ENCODE results near the gene CNRIP1.

CNRIP1 gene
- 0 reads per million in 3 donors for total RNA-seq

- Histone ChIP-seq H3K4me3 (ENCODE audit: insufficient read depth, low read depth, low read length, poor library complexity, severe bottlenecking) (peak within 1 kb of the TSS; percentile 23), H3K9me3 (ENCODE audit: control insufficient read depth, low read length) (no peaks in the 10 kb centered on the region), H3K4me1 (ENCODE audit: control insufficient read depth, insufficient read depth, low read length, poor library complexity, severe bottlenecking) (peaks cover 10% of the 10 kb centered on the region), H3K27ac (ENCODE audit: insufficient read depth, low read length, poor library complexity, severe bottlenecking) (no peak within 1 kb of the TSS), H3K36me3 (ENCODE audit: control insufficient read depth, insufficient read depth, low read length) (no peaks in the 10 kb centered on the region), H3K27me3 (replicated peaks; ENCODE audit: control insufficient read depth, insufficient read depth, low read length, poor library complexity, severe bottlenecking) (peaks cover 18% of the 10 kb centered on the region)
- no peak for DNase-seq
Measured at GRCh38 chr2:68319398-68320117, at the start of gene CNRIP1. Gene CNRIP1 (minus strand): TSS chr2:68319949. CDS start chr2:68319400, 549 bp downstream.

- Histone ChIP-seq H3K4me1 (ENCODE audit: control insufficient read depth, insufficient read depth, low read length, poor library complexity, severe bottlenecking) (no peaks in the 10 kb centered on the region), H3K36me3 (ENCODE audit: control insufficient read depth, insufficient read depth, low read length) (no peaks in the 10 kb centered on the region), H3K9me3 (ENCODE audit: control insufficient read depth, low read length) (no peaks in the 10 kb centered on the region), H3K4me3 (ENCODE audit: insufficient read depth, low read depth, low read length, poor library complexity, severe bottlenecking) (no peak overlapping the region), H3K27me3 (replicated peaks; ENCODE audit: control insufficient read depth, insufficient read depth, low read length, poor library complexity, severe bottlenecking) (no peaks in the 10 kb centered on the region), H3K27ac (ENCODE audit: insufficient read depth, low read length, poor library complexity, severe bottlenecking) (no peak overlapping the region)
- no peak for DNase-seq
Measured at GRCh38 chr2:68369337-68369734, 49.6 kb upstream of the CNRIP1 start.

- DNase-seq: no peak
Measured at GRCh38 chr2:68368654-68369336, 49.0 kb upstream of the CNRIP1 start.

GRCh38 chr2:68367953-68368653 is 48.4 kb upstream of the CNRIP1 start:
- Histone ChIP-seq H3K4me3 (ENCODE audit: insufficient read depth, low read depth, low read length, poor library complexity, severe bottlenecking) (no peak overlapping the region), H3K36me3 (ENCODE audit: control insufficient read depth, insufficient read depth, low read length) (no peaks in the 10 kb centered on the region), H3K9me3 (ENCODE audit: control insufficient read depth, low read length) (no peaks in the 10 kb centered on the region), H3K27ac (ENCODE audit: insufficient read depth, low read length, poor library complexity, severe bottlenecking) (no peak overlapping the region), H3K27me3 (replicated peaks; ENCODE audit: control insufficient read depth, insufficient read depth, low read length, poor library complexity, severe bottlenecking) (no peaks in the 10 kb centered on the region), H3K4me1 (ENCODE audit: control insufficient read depth, insufficient read depth, low read length, poor library complexity, severe bottlenecking) (no peaks in the 10 kb centered on the region)
- no peak for DNase-seq

More at GRCh38 chr2:68368654-68369336, 49.0 kb upstream of the CNRIP1 start:
- H3K9me3 ChIP-seq (ENCODE audit: control insufficient read depth, low read length): no peaks in the 10 kb centered on the region
- no peak overlapping the region for H3K4me3 ChIP-seq (ENCODE audit: insufficient read depth, low read depth, low read length, poor library complexity, severe bottlenecking)
- no peak overlapping the region for H3K27ac ChIP-seq (ENCODE audit: insufficient read depth, low read length, poor library complexity, severe bottlenecking)
- H3K27me3 ChIP-seq (replicated peaks; ENCODE audit: control insufficient read depth, insufficient read depth, low read length, poor library complexity, severe bottlenecking): no peaks in the 10 kb centered on the region
- H3K36me3 ChIP-seq (ENCODE audit: control insufficient read depth, insufficient read depth, low read length): no peaks in the 10 kb centered on the region
- H3K4me1 ChIP-seq (ENCODE audit: control insufficient read depth, insufficient read depth, low read length, poor library complexity, severe bottlenecking): no peaks in the 10 kb centered on the region

GRCh38 chr2:68366083-68366560 is 46.4 kb upstream of the CNRIP1 start:
- Histone ChIP-seq H3K4me1 (ENCODE audit: control insufficient read depth, insufficient read depth, low read length, poor library complexity, severe bottlenecking) (no peaks in the 10 kb centered on the region), H3K27me3 (replicated peaks; ENCODE audit: control insufficient read depth, insufficient read depth, low read length, poor library complexity, severe bottlenecking) (no peaks in the 10 kb centered on the region), H3K36me3 (ENCODE audit: control insufficient read depth, insufficient read depth, low read length) (no peaks in the 10 kb centered on the region), H3K9me3 (ENCODE audit: control insufficient read depth, low read length) (no peaks in the 10 kb centered on the region), H3K4me3 (ENCODE audit: insufficient read depth, low read depth, low read length, poor library complexity, severe bottlenecking) (no peak overlapping the region), H3K27ac (ENCODE audit: insufficient read depth, low read length, poor library complexity, severe bottlenecking) (no peak overlapping the region)
- DNase-seq: no peak

GRCh38 chr2:68365087-68365486 is 45.3 kb upstream of the CNRIP1 start, which contains the start of gene PLEK:
Gene PLEK (plus strand): TSS chr2:68365282. CDS start chr2:68365352, 70 bp downstream.
- no peaks in the 10 kb centered on the region for H3K36me3 ChIP-seq (ENCODE audit: control insufficient read depth, insufficient read depth, low read length)
- H3K4me3 ChIP-seq (ENCODE audit: insufficient read depth, low read depth, low read length, poor library complexity, severe bottlenecking): no peak within 1 kb of the TSS
- H3K4me1 ChIP-seq (ENCODE audit: control insufficient read depth, insufficient read depth, low read length, poor library complexity, severe bottlenecking): no peaks in the 10 kb centered on the region
- H3K27me3 ChIP-seq (replicated peaks; ENCODE audit: control insufficient read depth, insufficient read depth, low read length, poor library complexity, severe bottlenecking): no peaks in the 10 kb centered on the region
- H3K9me3 ChIP-seq (ENCODE audit: control insufficient read depth, low read length): no peaks in the 10 kb centered on the region
- no peak for DNase-seq
- H3K27ac ChIP-seq (ENCODE audit: insufficient read depth, low read length, poor library complexity, severe bottlenecking): no peak within 1 kb of the TSS

- DNase-seq: no peak
- H3K9me3 ChIP-seq (ENCODE audit: control insufficient read depth, low read length): no peaks in the 10 kb centered on the region
- no peak overlapping the region for H3K4me3 ChIP-seq (ENCODE audit: insufficient read depth, low read depth, low read length, poor library complexity, severe bottlenecking)
- no peaks in the 10 kb centered on the region for H3K36me3 ChIP-seq (ENCODE audit: control insufficient read depth, insufficient read depth, low read length)
- no peaks in the 10 kb centered on the region for H3K4me1 ChIP-seq (ENCODE audit: control insufficient read depth, insufficient read depth, low read length, poor library complexity, severe bottlenecking)
- no peaks in the 10 kb centered on the region for H3K27me3 ChIP-seq (replicated peaks; ENCODE audit: control insufficient read depth, insufficient read depth, low read length, poor library complexity, severe bottlenecking)
- no peak overlapping the region for H3K27ac ChIP-seq (ENCODE audit: insufficient read depth, low read length, poor library complexity, severe bottlenecking)
Measured at GRCh38 chr2:68363721-68364120, 44.0 kb upstream of the CNRIP1 start.

- Histone ChIP-seq H3K9me3 (ENCODE audit: control insufficient read depth, low read length) (no peaks in the 10 kb centered on the region), H3K4me3 (ENCODE audit: insufficient read depth, low read depth, low read length, poor library complexity, severe bottlenecking) (no peak overlapping the region), H3K27me3 (replicated peaks; ENCODE audit: control insufficient read depth, insufficient read depth, low read length, poor library complexity, severe bottlenecking) (no peaks in the 10 kb centered on the region), H3K4me1 (ENCODE audit: control insufficient read depth, insufficient read depth, low read length, poor library complexity, severe bottlenecking) (no peaks in the 10 kb centered on the region), H3K36me3 (ENCODE audit: control insufficient read depth, insufficient read depth, low read length) (no peaks in the 10 kb centered on the region), H3K27ac (ENCODE audit: insufficient read depth, low read length, poor library complexity, severe bottlenecking) (no peak overlapping the region)
- no peak for DNase-seq
Measured at GRCh38 chr2:68362749-68363148, 43.0 kb upstream of the CNRIP1 start.

GRCh38 chr2:68362069-68362468 is 42.3 kb upstream of the CNRIP1 start:
- no peak overlapping the region for H3K27ac ChIP-seq (ENCODE audit: insufficient read depth, low read length, poor library complexity, severe bottlenecking)
- H3K4me3 ChIP-seq (ENCODE audit: insufficient read depth, low read depth, low read length, poor library complexity, severe bottlenecking): peak overlapping the region; percentile 24
- H3K9me3 ChIP-seq (ENCODE audit: control insufficient read depth, low read length): no peaks in the 10 kb centered on the region
- H3K27me3 ChIP-seq (replicated peaks; ENCODE audit: control insufficient read depth, insufficient read depth, low read length, poor library complexity, severe bottlenecking): no peaks in the 10 kb centered on the region
- peak; percentile 46 to 69 (median 63) for DNase-seq
- H3K4me1 ChIP-seq (ENCODE audit: control insufficient read depth, insufficient read depth, low read length, poor library complexity, severe bottlenecking): no peaks in the 10 kb centered on the region
- H3K36me3 ChIP-seq (ENCODE audit: control insufficient read depth, insufficient read depth, low read length): no peaks in the 10 kb centered on the region
